Esophagus muscularis mucosa (tissue), 3 donors: ENCODE measurements around the gene LIN28A.

Source experiments
- POLR2A ChIP-seq: fragments of 450-650 bp; IDR thresholded peaks from one replicate; pipeline ENCODE4 v1.6.1; 2017; ENCODE audit warnings: antibody characterized with exemption, moderate library complexity, mild to moderate bottlenecking, low read depth
- POLR2AphosphoS5 ChIP-seq, 2 donors: sonication (generic); formaldehyde crosslinking; IDR thresholded peaks; one replicate each; pipeline ENCODE4 v1.6.1; 2017; ENCODE audit warnings: antibody characterized with exemption in 2 of 2
- TF ChIP-seq, protein P1 (sequence below), 3 experiments: fragments of 200-600 bp in 2 of 3; fragments of 450-650 bp in 1 of 3; sonication (generic) in 2 of 3; IDR thresholded peaks; one replicate each; pipeline ENCODE4 v1.5.1; 2017 to 2019; ENCODE audit warnings: antibody characterized with exemption in 3 of 3, mild to moderate bottlenecking in 2 of 3, moderate library complexity in 1 of 3

DNA sequence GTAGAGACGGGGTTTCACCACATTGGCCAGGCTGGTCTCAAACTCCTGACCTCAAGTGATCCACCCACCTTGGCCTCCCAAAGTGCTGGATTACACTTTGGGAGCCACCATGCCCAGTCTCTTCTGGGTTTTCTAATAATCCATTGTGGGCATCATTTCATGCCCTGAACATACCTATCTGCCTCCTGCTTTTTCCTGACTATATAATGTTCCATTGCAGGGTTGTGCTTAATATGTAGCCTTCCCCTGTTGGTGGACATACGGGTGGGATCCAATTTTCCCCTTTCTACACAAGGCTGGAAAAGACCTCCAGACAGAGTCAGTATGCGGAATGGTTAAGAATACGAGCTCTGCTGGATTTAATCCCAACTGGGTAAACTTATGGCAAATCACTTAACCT lies 34.6 kb upstream of the LIN28A start:
- no peak for TF ChIP-seq POLR2A
- TF ChIP-seq, protein P1, sequence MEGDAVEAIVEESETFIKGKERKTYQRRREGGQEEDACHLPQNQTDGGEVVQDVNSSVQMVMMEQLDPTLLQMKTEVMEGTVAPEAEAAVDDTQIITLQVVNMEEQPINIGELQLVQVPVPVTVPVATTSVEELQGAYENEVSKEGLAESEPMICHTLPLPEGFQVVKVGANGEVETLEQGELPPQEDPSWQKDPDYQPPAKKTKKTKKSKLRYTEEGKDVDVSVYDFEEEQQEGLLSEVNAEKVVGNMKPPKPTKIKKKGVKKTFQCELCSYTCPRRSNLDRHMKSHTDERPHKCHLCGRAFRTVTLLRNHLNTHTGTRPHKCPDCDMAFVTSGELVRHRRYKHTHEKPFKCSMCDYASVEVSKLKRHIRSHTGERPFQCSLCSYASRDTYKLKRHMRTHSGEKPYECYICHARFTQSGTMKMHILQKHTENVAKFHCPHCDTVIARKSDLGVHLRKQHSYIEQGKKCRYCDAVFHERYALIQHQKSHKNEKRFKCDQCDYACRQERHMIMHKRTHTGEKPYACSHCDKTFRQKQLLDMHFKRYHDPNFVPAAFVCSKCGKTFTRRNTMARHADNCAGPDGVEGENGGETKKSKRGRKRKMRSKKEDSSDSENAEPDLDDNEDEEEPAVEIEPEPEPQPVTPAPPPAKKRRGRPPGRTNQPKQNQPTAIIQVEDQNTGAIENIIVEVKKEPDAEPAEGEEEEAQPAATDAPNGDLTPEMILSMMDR (IDR thresholded peaks at IDR 0.05): no peak
- no peak for TF ChIP-seq POLR2AphosphoS5 (IDR thresholded peaks at IDR 0.05)
